ENCODE measurements around the gene LMNB1.

DNA sequence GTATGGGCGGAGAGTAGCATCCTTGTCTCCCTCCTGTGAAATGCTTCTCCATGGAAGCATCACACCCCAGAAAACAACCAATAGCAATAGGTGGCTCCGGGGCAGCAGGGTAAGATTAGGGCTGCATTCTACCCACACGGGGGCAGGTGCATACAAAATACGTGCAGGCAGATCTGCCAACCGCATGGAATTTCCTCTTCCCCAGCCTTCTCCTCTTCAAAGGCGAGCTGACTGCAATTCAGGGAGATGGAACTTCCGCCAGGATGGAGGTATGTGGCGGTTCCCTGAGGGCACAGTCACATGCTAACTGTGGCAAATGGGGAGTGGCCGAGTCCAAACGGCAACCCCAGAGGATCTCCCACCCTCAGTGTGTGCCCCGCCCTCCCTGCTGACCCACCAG lies 81.5 kb downstream of the LMNB1 start:
- TF ChIP-seq, protein P1, sequence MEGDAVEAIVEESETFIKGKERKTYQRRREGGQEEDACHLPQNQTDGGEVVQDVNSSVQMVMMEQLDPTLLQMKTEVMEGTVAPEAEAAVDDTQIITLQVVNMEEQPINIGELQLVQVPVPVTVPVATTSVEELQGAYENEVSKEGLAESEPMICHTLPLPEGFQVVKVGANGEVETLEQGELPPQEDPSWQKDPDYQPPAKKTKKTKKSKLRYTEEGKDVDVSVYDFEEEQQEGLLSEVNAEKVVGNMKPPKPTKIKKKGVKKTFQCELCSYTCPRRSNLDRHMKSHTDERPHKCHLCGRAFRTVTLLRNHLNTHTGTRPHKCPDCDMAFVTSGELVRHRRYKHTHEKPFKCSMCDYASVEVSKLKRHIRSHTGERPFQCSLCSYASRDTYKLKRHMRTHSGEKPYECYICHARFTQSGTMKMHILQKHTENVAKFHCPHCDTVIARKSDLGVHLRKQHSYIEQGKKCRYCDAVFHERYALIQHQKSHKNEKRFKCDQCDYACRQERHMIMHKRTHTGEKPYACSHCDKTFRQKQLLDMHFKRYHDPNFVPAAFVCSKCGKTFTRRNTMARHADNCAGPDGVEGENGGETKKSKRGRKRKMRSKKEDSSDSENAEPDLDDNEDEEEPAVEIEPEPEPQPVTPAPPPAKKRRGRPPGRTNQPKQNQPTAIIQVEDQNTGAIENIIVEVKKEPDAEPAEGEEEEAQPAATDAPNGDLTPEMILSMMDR (IDR thresholded peaks at IDR 0.05; ENCODE audit: low read depth, low read length) = no peak
- TF ChIP-seq POLR2A (IDR thresholded peaks at IDR 0.05; ENCODE audit: extremely low read depth, insufficient read length) = no peak
- no peak for TF ChIP-seq MYC (IDR thresholded peaks at IDR 0.05; ENCODE audit: low read depth, low read length)
- TF ChIP-seq, protein P2, sequence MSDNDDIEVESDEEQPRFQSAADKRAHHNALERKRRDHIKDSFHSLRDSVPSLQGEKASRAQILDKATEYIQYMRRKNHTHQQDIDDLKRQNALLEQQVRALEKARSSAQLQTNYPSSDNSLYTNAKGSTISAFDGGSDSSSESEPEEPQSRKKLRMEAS (IDR thresholded peaks at IDR 0.05; ENCODE audit: low read depth, low read length) = no peak
